ENCODE measurements around the gene PXK.

PXK gene

DNA sequence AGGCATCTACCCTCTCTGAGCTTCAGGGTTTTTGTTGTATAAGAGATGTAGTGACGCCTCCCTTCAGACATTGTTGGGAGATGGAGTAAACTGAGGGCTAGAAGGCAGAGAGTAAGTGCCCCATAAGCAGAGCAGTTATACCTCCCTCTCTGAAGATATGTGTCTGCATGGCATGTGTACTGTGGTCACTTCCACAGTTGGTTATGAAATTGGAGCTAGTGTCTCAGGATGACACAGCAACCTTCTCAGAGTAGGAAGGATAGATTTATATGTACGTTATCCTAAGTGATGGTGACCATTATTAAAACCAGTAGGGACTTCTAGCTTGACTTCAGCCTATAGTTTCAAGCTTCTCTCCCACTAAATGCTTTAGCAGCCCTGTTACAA, 17.9 kb downstream of the PXK start:
- no peak for DNase-seq

GRCh38 chr3:58351920-58352319, 19.2 kb downstream of the PXK start:
- peak; percentile 22 for DNase-seq

- DNase-seq: no peak
Measured at GRCh38 chr3:58352626-58353025, 19.9 kb downstream of the PXK start.

DNA sequence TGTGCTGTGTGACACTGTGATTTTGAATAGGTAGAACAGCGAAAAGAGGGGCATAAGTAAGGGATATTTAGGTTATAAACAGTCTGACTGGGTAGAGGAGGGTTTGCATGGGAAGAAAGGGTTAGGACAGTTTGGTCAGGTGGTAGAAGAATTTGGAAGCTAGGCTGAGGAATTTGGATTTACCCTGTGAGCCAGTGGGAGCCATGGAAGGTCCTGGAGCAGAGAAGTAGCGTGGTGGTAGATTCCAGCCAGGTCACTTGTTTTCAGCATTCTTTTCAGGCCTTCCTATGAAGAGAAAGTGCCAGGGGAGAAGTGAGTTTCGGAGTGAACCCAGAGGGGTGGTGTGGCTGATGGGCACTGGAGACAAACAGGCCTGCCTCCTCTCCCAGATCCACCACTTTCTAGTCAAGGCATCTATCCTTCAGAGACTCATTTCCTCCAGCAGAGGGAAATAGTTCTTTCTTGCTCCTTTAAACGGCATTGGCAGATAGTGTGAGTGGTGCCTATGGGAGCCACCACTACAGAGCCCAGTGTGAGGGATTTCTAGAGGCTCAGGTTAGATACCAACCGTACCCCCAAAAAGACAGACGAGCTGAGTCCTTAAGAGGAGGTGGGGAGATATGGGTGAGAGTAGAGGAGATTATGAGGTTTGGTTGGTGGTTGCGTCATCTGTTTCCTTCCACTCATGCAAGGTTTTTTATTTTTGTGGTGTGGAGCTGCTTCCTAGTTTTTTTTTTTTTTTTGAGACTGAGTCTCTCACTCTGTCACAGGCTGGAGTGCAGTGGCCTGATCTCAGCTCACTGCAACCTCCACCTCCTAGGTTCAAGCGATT, 21.2 kb downstream of the PXK start:
- DNase-seq: no peak

DNA sequence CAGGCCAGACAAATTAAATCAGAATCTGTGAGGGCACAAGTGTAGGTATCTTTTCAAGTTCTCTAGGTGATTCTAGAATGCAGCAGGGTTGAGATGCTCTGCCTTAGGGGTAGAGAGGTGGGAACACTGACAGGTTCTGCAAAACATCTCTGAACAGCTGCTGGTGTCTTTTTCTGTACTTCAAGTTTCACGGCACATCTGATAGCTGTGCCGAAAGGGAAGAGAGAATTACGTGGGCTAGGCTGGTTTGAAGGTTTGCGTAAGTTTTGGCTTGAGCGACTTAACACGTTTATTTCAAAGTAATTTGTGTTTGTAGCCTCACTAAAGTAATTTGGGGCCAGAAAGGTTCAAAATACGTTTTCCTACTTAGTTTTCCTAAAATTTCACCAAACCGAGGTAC, 22.5 kb downstream of the PXK start:
- DNase-seq: no peak

- no peak for DNase-seq
Measured at GRCh38 chr3:58356054-58356453, 23.4 kb downstream of the PXK start.

- DNase-seq: no peak
Measured at GRCh38 chr3:58357402-58357801, 24.7 kb downstream of the PXK start.

- DNase-seq: no peak
Measured at GRCh38 chr3:58358092-58358491, 25.4 kb downstream of the PXK start.

GRCh38 chr3:58358808-58359207, 26.1 kb downstream of the PXK start:
- no peak for DNase-seq

- DNase-seq: no peak
Measured at GRCh38 chr3:58359621-58360020, 26.9 kb downstream of the PXK start.

- no peak for DNase-seq
Measured at GRCh38 chr3:58361866-58362265, 29.2 kb downstream of the PXK start.

GRCh38 chr3:58366699-58367098, 34.0 kb downstream of the PXK start:
- DNase-seq: no peak

GRCh38 chr3:58369038-58369437, 36.3 kb downstream of the PXK start:
- no peak for DNase-seq

GRCh38 chr3:58369876-58370275, 37.2 kb downstream of the PXK start:
- no peak for DNase-seq

DNA sequence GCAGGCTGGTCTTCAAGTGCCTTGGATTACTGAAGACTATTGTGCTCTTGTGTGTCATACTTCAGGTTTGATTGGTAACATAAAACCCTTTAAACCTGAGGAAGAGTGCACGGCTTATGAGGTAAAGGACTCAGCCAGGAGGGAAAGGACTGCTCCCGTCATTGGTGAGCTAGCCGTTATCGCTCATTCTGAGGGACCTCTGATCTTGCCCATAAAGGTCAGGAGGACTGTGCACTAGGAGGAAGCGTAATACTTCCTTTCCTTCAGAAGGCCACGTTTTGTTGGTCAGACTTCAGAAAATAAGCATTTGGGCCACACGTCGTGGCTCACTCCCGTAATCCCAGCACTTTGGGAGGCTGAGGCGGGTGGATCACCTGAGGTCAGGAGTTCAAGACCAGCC, 37.7 kb downstream of the PXK start:
- DNase-seq: no peak

DNA sequence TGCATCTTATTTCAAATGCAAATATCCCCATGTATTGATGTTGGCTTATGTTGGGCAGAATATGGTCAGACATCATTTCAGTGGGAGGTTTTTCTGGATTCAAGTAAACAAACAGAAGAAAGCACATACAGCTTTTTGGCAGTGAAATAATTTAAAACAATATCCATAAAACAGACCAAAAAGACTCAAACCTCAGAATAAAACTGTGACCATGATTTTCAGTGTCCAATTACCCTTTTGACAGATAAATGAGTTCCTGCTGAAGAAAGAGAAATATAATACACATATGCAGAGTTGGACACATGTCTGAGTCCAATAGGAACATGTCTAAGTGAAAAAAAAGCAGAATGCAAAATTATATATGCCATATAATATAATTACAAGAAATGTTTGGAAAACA, 39.1 kb downstream of the PXK start:
- DNase-seq: no peak

DNA sequence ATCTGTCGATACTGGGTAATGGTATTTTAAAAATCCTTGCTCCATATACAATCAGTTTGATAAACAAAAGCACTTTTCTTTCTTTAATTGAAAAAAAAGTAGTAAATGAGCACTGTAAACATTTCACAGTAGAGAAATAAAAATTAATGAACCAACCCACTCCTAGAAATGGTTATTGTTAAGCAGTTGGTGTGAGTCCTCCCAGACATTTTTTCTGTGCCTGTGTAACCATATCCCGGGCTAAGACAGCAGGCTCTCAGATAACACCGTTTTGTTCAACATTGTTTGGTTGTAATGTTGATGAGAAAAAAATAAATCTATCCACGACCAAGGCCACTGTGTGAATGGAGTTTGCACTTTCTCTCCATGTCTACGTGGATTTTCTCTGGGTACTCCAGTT, 42.6 kb downstream of the PXK start:
- no peak for DNase-seq

DNA sequence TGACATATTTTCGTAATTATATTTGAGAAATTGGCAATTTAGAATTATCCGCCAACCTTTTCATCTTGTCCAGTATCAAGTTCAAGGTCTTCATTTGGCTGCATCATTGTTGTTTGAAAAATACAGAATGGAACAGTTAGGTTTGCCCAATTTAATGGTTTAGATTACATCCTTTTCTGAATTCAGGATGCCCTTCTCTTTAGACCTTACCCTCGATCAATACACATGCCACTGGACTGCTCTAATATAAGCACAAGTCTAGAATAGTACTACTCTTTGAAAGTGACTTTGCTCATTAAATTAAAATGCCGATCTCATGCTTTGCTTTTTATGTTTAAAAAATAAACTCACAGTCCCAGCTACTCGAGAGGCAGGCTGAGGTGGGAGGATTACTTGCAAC, 44.5 kb downstream of the PXK start:
- no peak for DNase-seq

GRCh38 chr3:58377750-58378149, 45.1 kb downstream of the PXK start:
- DNase-seq: no peak

- no peak for DNase-seq
Measured at GRCh38 chr3:58379351-58380073, 46.8 kb downstream of the PXK start.

- no peak for DNase-seq
Measured at GRCh38 chr3:58383476-58383875, 50.8 kb downstream of the PXK start.

DNA sequence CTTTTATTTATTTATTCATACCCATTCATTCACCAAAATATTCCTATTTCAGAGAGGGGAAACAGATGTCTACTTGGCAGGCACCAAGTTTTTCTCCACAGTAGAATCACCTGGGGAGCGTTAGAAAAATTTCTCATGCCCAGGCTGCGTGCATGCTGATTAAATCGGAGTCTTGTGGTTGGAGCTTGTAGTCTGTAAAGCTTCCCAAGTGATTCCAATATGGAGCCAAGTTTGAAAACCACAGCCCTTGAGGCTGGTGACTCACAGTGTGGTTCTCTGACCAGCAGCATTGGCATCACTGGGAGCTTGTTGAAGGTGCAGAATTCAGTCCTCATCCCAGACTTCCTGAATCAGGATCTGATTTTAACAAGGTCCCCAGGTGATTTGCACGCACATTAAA, 51.2 kb downstream of the PXK start:
- no peak for DNase-seq

DNA sequence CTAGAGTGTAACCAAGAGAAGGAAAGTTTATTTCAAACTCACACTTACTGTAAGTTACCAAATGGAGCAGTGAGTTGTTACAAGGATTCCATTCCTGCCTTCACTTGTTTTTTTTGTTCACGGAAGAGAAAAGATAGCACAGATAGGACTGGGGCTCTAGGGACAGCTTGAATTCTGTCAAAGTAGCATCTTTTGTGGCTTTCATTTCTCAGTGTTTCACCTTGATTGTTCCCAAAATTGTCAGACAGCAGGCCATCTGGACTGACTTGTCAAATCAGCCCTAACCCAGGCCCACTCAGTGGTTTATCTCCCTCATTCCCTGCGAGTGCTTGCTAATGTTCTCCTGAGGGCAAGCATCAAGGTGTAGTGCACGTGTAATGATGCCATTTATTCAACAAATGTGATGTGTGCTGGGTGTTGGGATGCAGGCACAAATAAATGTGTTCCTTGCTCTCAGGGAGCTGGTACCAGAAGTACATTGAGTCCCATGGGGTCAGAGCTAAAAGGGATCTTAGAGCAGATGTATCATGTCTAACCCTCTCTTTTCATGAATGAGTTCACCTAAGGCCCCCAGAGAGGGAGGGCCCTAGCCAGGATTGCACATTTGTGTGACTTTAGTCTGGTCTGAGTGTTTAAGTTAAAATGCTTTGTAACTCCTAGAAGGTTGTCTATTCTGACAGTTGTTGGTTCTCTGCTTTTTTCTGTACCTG, 51.8 kb downstream of the PXK start:
- DNase-seq: no peak
